BE2C (cell line): ENCODE results near the gene CEP55.

Experiments used
- DNase-seq: peaks from one replicate; pipeline ENCODE4 v3.0.0-alpha.2; 2020
- H3K27me3 ChIP-seq: fragments of 250-450 bp; sonication (Bioruptor Pico); 2 replicates; pipeline ENCODE4 v1.5.1; 2020; ENCODE audit warnings: mild to moderate bottlenecking
- H3K36me3 ChIP-seq: fragments of 250-450 bp; sonication (Bioruptor Pico); 2 replicates; pipeline ENCODE4 v1.5.1; 2020; ENCODE audit warnings: mild to moderate bottlenecking
- H3K4me1 ChIP-seq: fragments of 250-450 bp; sonication (Bioruptor Pico); 2 replicates; pipeline ENCODE4 v1.5.1; 2020
- H3K4me3 ChIP-seq: 2 replicates; pipeline ENCODE4 v1.5.1; 2011; ENCODE audit warnings: low read depth, low read length
- H3K9me3 ChIP-seq: fragments of 250-450 bp; sonication (Bioruptor Pico); 2 replicates; pipeline ENCODE4 v1.5.1; 2020
- CTCF ChIP-seq: IDR thresholded peaks from 2 replicates; pipeline ENCODE4 v1.5.1; 2012; ENCODE audit warnings: mild to moderate bottlenecking, low read depth, low read length

CEP55 gene

GRCh38 chr10:93573051-93573909, 76.9 kb downstream of the CEP55 start:
- Histone ChIP-seq H3K27me3 (peaks cover 12% of the 10 kb centered on the region; the same call in 1 of the 2 replicates), H3K4me3 (no peak overlapping the region), H3K4me1 (no peaks in the 10 kb centered on the region), H3K36me3 (no peaks in the 10 kb centered on the region), H3K9me3 (no peaks in the 10 kb centered on the region)
- DNase-seq: no peak
- no peak for TF ChIP-seq CTCF

GRCh38 chr10:93573924-93574323, 77.5 kb downstream of the CEP55 start:
- Histone ChIP-seq H3K9me3 (no peaks in the 10 kb centered on the region), H3K36me3 (no peaks in the 10 kb centered on the region), H3K4me1 (no peaks in the 10 kb centered on the region), H3K27me3 (peaks cover 6% of the 10 kb centered on the region; the same call in 1 of the 2 replicates), H3K4me3 (no peak overlapping the region)
- TF ChIP-seq CTCF: no peak
- no peak for DNase-seq

GRCh38 chr10:93576888-93577287, 80.5 kb downstream of the CEP55 start:
- Histone ChIP-seq H3K4me3 (no peak overlapping the region), H3K27me3 (0 out of 2 replicates have a peak, but pooled peaks cover 5% of the 10 kb centered on the region), H3K4me1 (no peaks in the 10 kb centered on the region), H3K36me3 (no peaks in the 10 kb centered on the region), H3K9me3 (no peaks in the 10 kb centered on the region)
- no peak for TF ChIP-seq CTCF
- no peak for DNase-seq

GRCh38 chr10:93577565-93577964, 81.2 kb downstream of the CEP55 start:
- Histone ChIP-seq H3K36me3 (no peaks in the 10 kb centered on the region), H3K4me3 (no peak overlapping the region), H3K27me3 (0 out of 2 replicates have a peak, but pooled peaks cover 3% of the 10 kb centered on the region), H3K9me3 (no peaks in the 10 kb centered on the region), H3K4me1 (no peaks in the 10 kb centered on the region)
- no peak for TF ChIP-seq CTCF
- no peak for DNase-seq
